Lower leg skin (tissue), 3 donors: ENCODE measurements around the gene UBE2D1.

Experiments used
- CTCF ChIP-seq, 3 donors: fragments of 450-650 bp; IDR thresholded peaks; one replicate each; pipeline ENCODE4 v1.5.1; 2016; ENCODE audit warnings: antibody characterized with exemption in 3 of 3, mild to moderate bottlenecking in 3 of 3, moderate library complexity in 2 of 3
- POLR2A ChIP-seq, 2 donors: fragments of 450-650 bp; IDR thresholded peaks; one replicate each; pipeline ENCODE4 v1.6.1; 2016 to 2017; ENCODE audit warnings: antibody characterized with exemption in 2 of 2, mild to moderate bottlenecking in 1 of 2, moderate library complexity in 1 of 2

GRCh38 chr10:58302254-58302653, 32.6 kb upstream of the UBE2D1 start:
- no peak for TF ChIP-seq CTCF (IDR thresholded peaks at IDR 0.05)
- no peak for TF ChIP-seq POLR2A (IDR thresholded peaks at IDR 0.05)
